Measurements from ENCODE around the gene TGFB3. TPM values are rescaled to one million over a fixed set of nuclear protein-coding genes. Genes with fewer than 3 reads are reported as not detected.

The TGFB3 gene
- total RNA-seq, 4 donors from 2014 or later = 16.1 to 85.3 (median 55.0) TPM

- no peaks in the 10 kb centered on the region for H3K9me3 ChIP-seq
- H3K27ac ChIP-seq = peak overlapping the region; percentile 97 to 99
- no peak for TF ChIP-seq POLR2A (IDR thresholded peaks at IDR 0.05)
- TF ChIP-seq CTCF (IDR thresholded peaks at IDR 0.05) = peak; percentile 57 to 77 (median 70)
- H3K4me3 ChIP-seq = peak overlapping the region; percentile 49 to 58
- H3K27me3 ChIP-seq = no peaks in the 10 kb centered on the region
- peaks cover 0 to 9% of the 10 kb centered on the region in 2 donors for H3K4me1 ChIP-seq
- peak; percentile 87 to 89 for DNase-seq
- intact Hi-C loops (cut with DNase I; ENCODE audit: low total_unique reads) = no loop called here
- no peaks in the 10 kb centered on the region for H3K36me3 ChIP-seq
Measured at GRCh38 chr14:75982266-75983018, 647 bp upstream of the TGFB3 start.

GRCh38 chr14:75980856-75981255 lies 939 bp downstream of the TGFB3 start:
- DNase-seq = peak; percentile 38 to 52
- Histone ChIP-seq H3K4me3 (peak overlapping the region; percentile 49 to 58), H3K9me3 (no peaks in the 10 kb centered on the region), H3K36me3 (no peaks in the 10 kb centered on the region), H3K27ac (peak overlapping the region; percentile 97 to 99), H3K27me3 (no peaks in the 10 kb centered on the region), H3K4me1 (peaks cover 0 to 9% of the 10 kb centered on the region in 2 donors)
- intact Hi-C loops (cut with DNase I; ENCODE audit: low total_unique reads) = no loop called here
- TF ChIP-seq CTCF (IDR thresholded peaks at IDR 0.05) = no peak
- no peak for TF ChIP-seq POLR2A (IDR thresholded peaks at IDR 0.05)

GRCh38 chr14:75979648-75980565 lies 1.9 kb downstream of the TGFB3 start:
- Histone ChIP-seq H3K36me3 (no peaks in the 10 kb centered on the region), H3K27ac (peak overlapping the region; percentile 97 to 99), H3K27me3 (no peaks in the 10 kb centered on the region), H3K4me3 (peak overlapping the region; percentile 49 to 58), H3K9me3 (no peaks in the 10 kb centered on the region), H3K4me1 (peaks cover 0 to 9% of the 10 kb centered on the region in 2 donors)
- TF ChIP-seq POLR2A (IDR thresholded peaks at IDR 0.05) = no peak
- TF ChIP-seq CTCF (IDR thresholded peaks at IDR 0.05) = peak in 1 of 4 experiments; percentile 2
- peak; percentile 52 to 58 for DNase-seq
- intact Hi-C loops (cut with DNase I; ENCODE audit: low total_unique reads) = loop anchor here (10.0 kb wide), 3 partner anchors 75 to 265 kb away; no protein-coding TSS in a partner anchor

GRCh38 chr14:75979071-75979571 lies 2.7 kb downstream of the TGFB3 start:
- Histone ChIP-seq H3K9me3 (no peaks in the 10 kb centered on the region), H3K4me3 (peak overlapping the region; percentile 49 to 58), H3K36me3 (no peaks in the 10 kb centered on the region), H3K27ac (peak overlapping the region; percentile 97 to 99), H3K27me3 (no peaks in the 10 kb centered on the region), H3K4me1 (peaks cover 0 to 9% of the 10 kb centered on the region in 2 donors)
- intact Hi-C loops (cut with DNase I; ENCODE audit: low total_unique reads) = loop anchor here (10.0 kb wide), 3 partner anchors 74 to 264 kb away; no protein-coding TSS in a partner anchor
- peak; percentile 48 to 56 for DNase-seq
- TF ChIP-seq POLR2A (IDR thresholded peaks at IDR 0.05) = peak in 1 of 2 donors; percentile 12
- TF ChIP-seq CTCF (IDR thresholded peaks at IDR 0.05) = peak; percentile 52 to 71 (median 61)

Data from uterus (tissue), 4 donors.